GM23248 (cell line): ENCODE measurements around the gene LCE3B.
"Not testable (repeated sequence)": the region's sequence is repeated elsewhere in the genome, so short reads cannot be mapped to it uniquely, and the experiment has no call there.

ENCODE experiments used
- EZH2 ChIP-seq: fragments of 200-600 bp; sonication (generic); IDR thresholded peaks from 2 replicates; pipeline ENCODE4 v1.6.1; 2018; ENCODE audit warnings: antibody characterized with exemption, mild to moderate bottlenecking; ENCODE audit not compliant: insufficient read depth, poor library complexity, severe bottlenecking
- EZH2phosphoT487 ChIP-seq: fragments of 200-600 bp; sonication (generic); IDR thresholded peaks from 2 replicates; pipeline ENCODE4 v1.6.1; 2018; ENCODE audit warnings: antibody characterized with exemption, moderate library complexity, mild to moderate bottlenecking, low read depth; ENCODE audit not compliant: insufficient read depth

- not testable (repeated sequence) for TF ChIP-seq EZH2, EZH2phosphoT487
Measured at GRCh38 chr1:152579526-152579925, 34.1 kb upstream of the LCE3B start.
